ENCODE data around the gene CGAS.

DNA sequence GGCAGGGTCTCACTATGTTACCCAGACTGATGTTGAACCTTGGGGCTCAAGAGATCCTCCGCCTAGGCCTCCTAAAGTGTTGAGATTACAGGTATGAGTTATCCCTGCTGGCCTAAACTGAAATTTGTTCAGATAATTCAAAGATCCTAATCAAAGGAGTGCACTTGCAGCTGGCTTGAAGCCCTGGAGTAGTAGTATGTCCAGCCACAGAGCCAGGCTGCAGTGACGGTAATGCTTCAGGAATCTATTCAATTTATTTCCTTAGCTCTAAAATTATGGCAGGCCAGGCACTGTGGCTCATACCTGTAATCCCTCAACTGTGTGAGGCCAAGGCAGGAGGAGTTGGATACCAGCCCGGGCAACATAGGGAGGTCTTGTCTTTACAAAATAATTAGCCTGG, 58.8 kb downstream of the CGAS start:
- TF ChIP-seq CTCF (IDR thresholded peaks at IDR 0.05; ENCODE audit: insufficient read depth, low read depth, low read length) (no peak), EZH2 (IDR thresholded peaks at IDR 0.05; ENCODE audit: insufficient read depth, low read length) (no peak)
